Ovary (tissue), 3 donors: ENCODE results near the gene SLC11A1.

Experiments
- EP300 ChIP-seq: sonication (generic); formaldehyde crosslinking; IDR thresholded peaks from one replicate; pipeline ENCODE4 v1.6.1; 2017; ENCODE audit warnings: antibody characterized with exemption
- POLR2A ChIP-seq: fragments of 450-650 bp; IDR thresholded peaks from one replicate; pipeline ENCODE4 v1.6.1; 2017; ENCODE audit warnings: antibody characterized with exemption, mild to moderate bottlenecking, moderate library complexity
- TF ChIP-seq, protein P1 (sequence below), 3 donors: fragments of 450-650 bp in 2 of 3; fragments of 200-600 bp in 1 of 3; IDR thresholded peaks; one replicate each; pipeline versions ENCODE4 v1.5.1 to v1.8.0; 2016 to 2022; ENCODE audit warnings: antibody characterized with exemption in 3 of 3, mild to moderate bottlenecking in 1 of 3
- donor health status: DM: no; HTN: no; CAD: no.

GRCh38 chr2:218384975-218385374 is 2.9 kb downstream of the SLC11A1 start:
- TF ChIP-seq, protein P1, sequence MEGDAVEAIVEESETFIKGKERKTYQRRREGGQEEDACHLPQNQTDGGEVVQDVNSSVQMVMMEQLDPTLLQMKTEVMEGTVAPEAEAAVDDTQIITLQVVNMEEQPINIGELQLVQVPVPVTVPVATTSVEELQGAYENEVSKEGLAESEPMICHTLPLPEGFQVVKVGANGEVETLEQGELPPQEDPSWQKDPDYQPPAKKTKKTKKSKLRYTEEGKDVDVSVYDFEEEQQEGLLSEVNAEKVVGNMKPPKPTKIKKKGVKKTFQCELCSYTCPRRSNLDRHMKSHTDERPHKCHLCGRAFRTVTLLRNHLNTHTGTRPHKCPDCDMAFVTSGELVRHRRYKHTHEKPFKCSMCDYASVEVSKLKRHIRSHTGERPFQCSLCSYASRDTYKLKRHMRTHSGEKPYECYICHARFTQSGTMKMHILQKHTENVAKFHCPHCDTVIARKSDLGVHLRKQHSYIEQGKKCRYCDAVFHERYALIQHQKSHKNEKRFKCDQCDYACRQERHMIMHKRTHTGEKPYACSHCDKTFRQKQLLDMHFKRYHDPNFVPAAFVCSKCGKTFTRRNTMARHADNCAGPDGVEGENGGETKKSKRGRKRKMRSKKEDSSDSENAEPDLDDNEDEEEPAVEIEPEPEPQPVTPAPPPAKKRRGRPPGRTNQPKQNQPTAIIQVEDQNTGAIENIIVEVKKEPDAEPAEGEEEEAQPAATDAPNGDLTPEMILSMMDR (IDR thresholded peaks at IDR 0.05) = no peak
- TF ChIP-seq EP300 (no peak), POLR2A (no peak)
